RWPE1 (cell line): ENCODE results near the gene C1orf174.

Experiments used
- CTCF ChIA-PET: fragments of 350-600 bp; sonication (Branson Sonifier 250); formaldehyde crosslinking; extraction: SDS; loops from one replicate; lab custom pipeline; 2021; lab: Yijun Ruan, JAX
- POLR2A ChIA-PET: fragments of 400-600 bp; formaldehyde crosslinking; extraction: SDS; loops from one replicate; lab custom pipeline; 2020; ENCODE audit warnings: antibody characterized with exemption; ENCODE audit not compliant: low non-redundant PET; lab: Yijun Ruan, JAX
- DNase-seq: peaks from one replicate; pipeline ENCODE4 v3.0.0; 2012; ENCODE audit warnings: low spot score
- H3K27ac ChIP-seq: fragments of 450-650 bp; 2 replicates; pipeline ENCODE4 v1.5.1; 2017
- CTCF ChIP-seq: fragments of 450-650 bp; conservative IDR thresholded peaks from 2 replicates; pipeline ENCODE4 v1.5.1; 2017; ENCODE audit warnings: low read depth, mild to moderate bottlenecking

Gene C1orf174

GRCh38 chr1:3904843-3905185 lies 4.7 kb upstream of the C1orf174 start:
- TF ChIP-seq CTCF = no peak
- no peak for DNase-seq
- CTCF ChIA-PET = interaction anchor here (0.6 to 1.0 kb wide), 2 partner anchors 21 kb away, joined by 4 to 5 read pairs; no protein-coding TSS in a partner anchor
- H3K27ac ChIP-seq = no peak overlapping the region
- POLR2A ChIA-PET = no interaction called here

GRCh38 chr1:3904006-3904842 lies 4.2 kb upstream of the C1orf174 start:
- POLR2A ChIA-PET = no interaction called here

GRCh38 chr1:3903141-3904005 lies 3.3 kb upstream of the C1orf174 start:
- POLR2A ChIA-PET = no interaction called here
- CTCF ChIA-PET = interaction anchor here (0.6 to 0.8 kb wide), 2 partner anchors 35 to 46 kb away, joined by 3 to 5 read pairs; partner anchors contain the start of genes CEP104 and DFFB
- DNase-seq = no peak
- H3K27ac ChIP-seq = 0 out of 2 replicates have a peak overlapping the region, but pooled peaks have one; percentile 11
- no peak for TF ChIP-seq CTCF

More at GRCh38 chr1:3904006-3904842, 4.2 kb upstream of the C1orf174 start:
- CTCF ChIA-PET = no interaction called here
- 0 out of 2 replicates have a peak overlapping the region, but pooled peaks have one; percentile 11 for H3K27ac ChIP-seq
- no peak for TF ChIP-seq CTCF
- DNase-seq = no peak

- ChIA-PET POLR2A (no interaction called here), CTCF (interaction anchor here (0.8 kb wide), 1 partner anchor 45 kb away, joined by 3 read pairs; the partner anchor contains the start of genes CEP104 and DFFB)
- H3K27ac ChIP-seq = no peak overlapping the region
- no peak for TF ChIP-seq CTCF
- no peak for DNase-seq
Measured at GRCh38 chr1:3902571-3903091, 2.6 kb upstream of the C1orf174 start.

GRCh38 chr1:3902111-3902511 lies 2.0 kb upstream of the C1orf174 start:
- no peak for TF ChIP-seq CTCF
- ChIA-PET CTCF (no interaction called here), POLR2A (no interaction called here)

More at GRCh38 chr1:3902111-3902511, 2.0 kb upstream of the C1orf174 start:
- DNase-seq = no peak
- H3K27ac ChIP-seq = no peak overlapping the region
